HepG2 (cell line): ENCODE data around the gene CD46. TPM values are rescaled to one million over a fixed set of nuclear protein-coding genes. Genes with fewer than 3 reads are reported as not detected.

ENCODE experiments used
- ATAC-seq: fragments of 200-7000 bp; cut with Tn5 transposase; 3 replicates; pipeline ENCODE4 v1.9.1; 2020; ENCODE audit warnings: mild to moderate bottlenecking, moderate library complexity
- BruUV-seq: library from RNA; stranded (reverse); fragments of 400-500 nt; replicated peaks from 2 replicates; lab custom pipeline; 2021; lab: Mats Ljungman, UMichigan
- CTCF ChIA-PET: fragments of 300-600 bp; formaldehyde crosslinking; extraction: SDS; loops from one replicate; lab custom pipeline; 2021; ENCODE audit warnings: low total read pairs, inconsistent platforms, low intra/inter-chr PET ratio; lab: Yijun Ruan, JAX
- POLR2A ChIA-PET: fragments of 350-600 bp; sonication (Branson Sonifier 250); formaldehyde crosslinking; loops from one replicate; lab custom pipeline; 2020; ENCODE audit warnings: antibody characterized with exemption, inconsistent platforms; lab: Yijun Ruan, JAX
- DNase-seq: peaks from one replicate; pipeline ENCODE4 v3.0.0-alpha.2; 2015; ENCODE audit warnings: low spot score
- FAIRE-seq: peaks from 3 replicates; lab custom pipeline; 2011; peaks lifted over from hg19 to GRCh38; lab: Jason Lieb, UNC
- H2AFZ ChIP-seq: one replicate; pipeline ENCODE4 v1.6.1; 2011; ENCODE audit warnings: low read length, inconsistent platforms
- H3K27ac ChIP-seq: fragments of 300-600 bp; 3 replicates; pipeline ENCODE4 v1.8.0; 2011; ENCODE audit warnings: mixed run types, mild to moderate bottlenecking, mixed read lengths, low read length, inconsistent platforms; ENCODE audit not compliant: insufficient read depth; ENCODE audit errors: extremely low read length
- H3K27me3 ChIP-seq, 2 experiments: fragments of 200-600 bp in 1 of 2; 2 replicates in 1 of 2; 3 replicates in 1 of 2; pipeline versions ENCODE4 v1.6.0 to v1.8.0; 2011; ENCODE audit warnings: low read length in 2 of 2, mild to moderate bottlenecking in 2 of 2, moderate library complexity in 2 of 2, inconsistent platforms in 1 of 2; ENCODE audit not compliant: insufficient read depth in 2 of 2, control insufficient read depth in 1 of 2
- H3K36me3 ChIP-seq, 2 experiments: fragments of 200-600 bp in 1 of 2; replicated peaks in 1 of 2; 2 replicates in 1 of 2; 3 replicates in 1 of 2; pipeline versions ENCODE4 v1.5.1 to v1.8.0; 2011; ENCODE audit warnings: low read length in 2 of 2, inconsistent platforms in 1 of 2; ENCODE audit not compliant: insufficient read depth in 2 of 2, control insufficient read depth in 1 of 2
- H3K4me1 ChIP-seq: 2 replicates; pipeline ENCODE4 v1.5.1; 2012; ENCODE audit warnings: low read length, inconsistent platforms; ENCODE audit not compliant: insufficient read depth
- H3K4me2 ChIP-seq: 2 replicates; pipeline ENCODE4 v1.6.0; 2011; ENCODE audit warnings: low read depth, low read length, inconsistent platforms
- H3K4me3 ChIP-seq, 3 experiments: fragments of 200-600 bp in 1 of 3; sonication (generic), shearing (Covaris generic) in 1 of 3; replicated peaks in 1 of 3; 2 replicates each; pipeline ENCODE4 v1.5.1; 2011 to 2016; ENCODE audit warnings: low read length in 3 of 3, inconsistent platforms in 2 of 3, low read depth in 2 of 3, mild to moderate bottlenecking in 2 of 3, control low read depth in 1 of 3, mixed read lengths in 1 of 3; ENCODE audit not compliant: insufficient read depth in 1 of 3
- H3K79me2 ChIP-seq: one replicate; pipeline ENCODE4 v1.6.1; 2011; ENCODE audit warnings: low read length, inconsistent platforms; ENCODE audit not compliant: insufficient read depth
- H3K9ac ChIP-seq: 2 replicates; pipeline ENCODE4 v1.6.0; 2011; ENCODE audit warnings: mild to moderate bottlenecking, low read depth, low read length, inconsistent platforms; ENCODE audit not compliant: insufficient read depth
- H3K9me3 ChIP-seq: 2 replicates; pipeline ENCODE4 v1.5.1; 2012; ENCODE audit warnings: mild to moderate bottlenecking, low read length
- H4K20me1 ChIP-seq: 2 replicates; pipeline ENCODE4 v1.6.0; 2011; ENCODE audit warnings: inconsistent platforms, mild to moderate bottlenecking, low read length, moderate library complexity; ENCODE audit not compliant: insufficient read depth
- ARHGAP35 ChIP-seq: sonication (generic); formaldehyde crosslinking; IDR thresholded peaks from 2 replicates; pipeline ENCODE4 v1.9.0; 2022; ENCODE audit warnings: mild to moderate bottlenecking, inconsistent platforms, moderate library complexity, missing genetic modification reagents, borderline replicate concordance
- CCDC6 ChIP-seq: sonication (generic); formaldehyde crosslinking; IDR thresholded peaks from 2 replicates; pipeline ENCODE4 v1.8.1; 2022; ENCODE audit warnings: mild to moderate bottlenecking, missing genetic modification reagents, moderate library complexity
- CREM ChIP-seq, 2 experiments: sonication (generic) in 1 of 2; formaldehyde crosslinking in 1 of 2; IDR thresholded peaks; 2 replicates each; pipeline versions ENCODE4 v1.4.0 to v1.6.1; 2016 to 2020; ENCODE audit warnings: antibody characterized with exemption in 1 of 2, mild to moderate bottlenecking in 1 of 2, missing genetic modification reagents in 1 of 2
- GMEB2 ChIP-seq: IDR thresholded peaks from 2 replicates; pipeline ENCODE4 v1.6.1; 2016; ENCODE audit warnings: missing biosample characterization, missing genetic modification reagents, low read depth
- IRF9 ChIP-seq: sonication (generic); formaldehyde crosslinking; IDR thresholded peaks from 2 replicates; pipeline ENCODE4 v1.8.0; 2022; ENCODE audit warnings: missing genetic modification reagents, mild to moderate bottlenecking, borderline replicate concordance
- MLLT10 ChIP-seq: sonication (generic); formaldehyde crosslinking; IDR thresholded peaks from 2 replicates; pipeline ENCODE4 v1.4.0; 2020; ENCODE audit warnings: missing genetic modification reagents
- PLRG1 ChIP-seq: fragments of 450-650 bp; conservative IDR thresholded peaks from 2 replicates; pipeline ENCODE4 v1.6.1; 2016
- PRDM4 ChIP-seq: sonication (generic); formaldehyde crosslinking; IDR thresholded peaks from 2 replicates; pipeline ENCODE4 v1.9.0; 2021; ENCODE audit warnings: missing genetic modification reagents, borderline replicate concordance
- SAFB2 ChIP-seq: sonication (generic); formaldehyde crosslinking; IDR thresholded peaks from 2 replicates; pipeline ENCODE4 v1.5.1; 2020; ENCODE audit warnings: missing genetic modification reagents, low read depth, mild to moderate bottlenecking, borderline replicate concordance
- SCMH1 ChIP-seq: sonication (generic); formaldehyde crosslinking; IDR thresholded peaks from 2 replicates; pipeline ENCODE4 v1.9.0; 2021; ENCODE audit warnings: missing genetic modification reagents, mild to moderate bottlenecking, borderline replicate concordance
- ZFP36L1 ChIP-seq: sonication (generic); formaldehyde crosslinking; IDR thresholded peaks from 2 replicates; pipeline ENCODE4 v1.8.0; 2022; ENCODE audit warnings: mild to moderate bottlenecking, missing genetic modification reagents, moderate library complexity
- ZNF124 ChIP-seq: sonication (generic); formaldehyde crosslinking; IDR thresholded peaks from 2 replicates; pipeline ENCODE4 v1.4.0; 2020; ENCODE audit warnings: missing genetic modification reagents
- ZNF337 ChIP-seq: sonication (generic); formaldehyde crosslinking; IDR thresholded peaks from 2 replicates; pipeline ENCODE4 v1.5.1; 2020; ENCODE audit warnings: missing genetic modification reagents, low read depth, mild to moderate bottlenecking, borderline replicate concordance
- ZNF350 ChIP-seq: sonication (generic); formaldehyde crosslinking; IDR thresholded peaks from 2 replicates; pipeline ENCODE4 v1.4.0; 2020; ENCODE audit warnings: mild to moderate bottlenecking, low read depth, missing genetic modification reagents, borderline replicate concordance
- ZNF737 ChIP-seq: sonication (generic); formaldehyde crosslinking; IDR thresholded peaks from 2 replicates; pipeline ENCODE4 v1.5.0; 2020; ENCODE audit warnings: missing genetic modification reagents, mild to moderate bottlenecking, borderline replicate concordance
- ZNF746 ChIP-seq: sonication (generic); formaldehyde crosslinking; IDR thresholded peaks from 2 replicates; pipeline ENCODE4 v1.8.0; 2022; ENCODE audit warnings: mild to moderate bottlenecking, missing genetic modification reagents
- ZNF784 ChIP-seq: sonication (generic); formaldehyde crosslinking; IDR thresholded peaks from 2 replicates; pipeline ENCODE4 v1.5.1; 2020; ENCODE audit warnings: missing genetic modification reagents, mild to moderate bottlenecking, borderline replicate concordance
- ZNF883 ChIP-seq: sonication (generic); formaldehyde crosslinking; IDR thresholded peaks from 2 replicates; pipeline ENCODE4 v1.5.1; 2020; ENCODE audit warnings: mild to moderate bottlenecking, missing genetic modification reagents; ENCODE audit errors: not compliant biosample characterization
- WGBS: methylation state at CpG from one replicate; pipeline ENCODE4 v1.1.6; 2017; ENCODE audit warnings: low lambda C conversion rate; 5-methylcytosine and 5-hydroxymethylcytosine counted together
- in situ Hi-C: cut with HindIII; loops from 2 replicates; pipeline ENCODE4 v1.10.0; 2017; ENCODE audit warnings: low pct_unique_long_range_greater_than_20kb; ENCODE audit not compliant: extremely low pct_ligation_motif_present
- intact Hi-C: fragments of 100-400 bp; cut with micrococcal nuclease; formaldehyde crosslinking; loops from one replicate; pipeline ENCODE4 v1.10.0; 2022; ENCODE audit not compliant: unreplicated experiment
- polyA plus RNA-seq, 8 experiments: library from polyadenylated mRNA; depleted of rRNA in 3 of 8; stranded (reverse) in 7 of 8; unstranded in 1 of 8; fragments of >200 nt; fragmentation: Illumina TruSeq in 4 of 8; extraction: Trizol in 4 of 8; gene quantifications; 2 replicates each; pipeline versions ENCODE4 v1.2.1 to v1.2.3, GENCODE V29; 2011 to 2016; ENCODE audit warnings: low read depth in 4 of 8, missing spikeins in 1 of 8, mixed read lengths in 1 of 8; ENCODE audit not compliant: insufficient read depth in 1 of 8
- total RNA-seq, 5 experiments: library from RNA; depleted of rRNA; stranded (reverse); fragments of >200 nt; fragmentation: Illumina TruSeq; extraction: Trizol; gene quantifications; 2 replicates each; pipeline ENCODE4 v1.2.3, GENCODE V29; 2016; ENCODE audit warnings: low read depth in 1 of 5

CD46 gene
- total and polyA plus RNA-seq, 2 of the 13 experiments (the other 11 are each of a cell fraction or from before 2014, with no cell fraction given), result 130 to 277 TPM

GRCh38 chr1:207835958-207836357 is 84.1 kb downstream of the CD46 start:
- no peak overlapping the region for H2AFZ ChIP-seq
- H3K9ac ChIP-seq, result no peak overlapping the region
- H3K4me2 ChIP-seq, result no peak overlapping the region
- in situ Hi-C loops, result no loop called here
- H3K79me2 ChIP-seq, result no peaks in the 10 kb centered on the region
- peaks cover 8% of the 10 kb centered on the region; the same call in 1 of the 2 replicates for H3K4me1 ChIP-seq
- no peaks in the 10 kb centered on the region for H3K36me3 ChIP-seq
- no TSS peak for BruUV-seq
- H3K27ac ChIP-seq, result no peak overlapping the region
- no peak for TF ChIP-seq ZNF350 (CRISPR knock-in tag)
- no peak for TF ChIP-seq PLRG1
- no peak for TF ChIP-seq CCDC6 (CRISPR knock-in tag)
- TF ChIP-seq ZNF124 (CRISPR knock-in tag), result no peak
- TF ChIP-seq PRDM4 (CRISPR knock-in tag), result no peak
- no peak for TF ChIP-seq ZNF337 (CRISPR knock-in tag)
- TF ChIP-seq ZFP36L1 (CRISPR knock-in tag), result no peak
- TF ChIP-seq GMEB2 (CRISPR knock-in tag), result no peak
- no peak for TF ChIP-seq SAFB2 (CRISPR knock-in tag)
- no peak for TF ChIP-seq SCMH1 (CRISPR knock-in tag)
- TF ChIP-seq ZNF746 (CRISPR knock-in tag), result no peak
- no peak for TF ChIP-seq ZNF784 (CRISPR knock-in tag)
- TF ChIP-seq ZNF883 (CRISPR knock-in tag), result no peak
- TF ChIP-seq IRF9 (CRISPR knock-in tag), result no peak
- TF ChIP-seq MLLT10 (CRISPR knock-in tag), result no peak
- TF ChIP-seq ZNF737 (CRISPR knock-in tag), result no peak
- TF ChIP-seq CREM (IDR thresholded peaks at IDR 0.05), result no peak
- TF ChIP-seq CREM (CRISPR knock-in tag; IDR thresholded peaks at IDR 0.05), result no peak
- TF ChIP-seq ARHGAP35 (CRISPR knock-in tag), result no peak
- ChIA-PET POLR2A (no interaction called here), CTCF (no interaction called here)
- 100% methylated on average over 5 of the region's 6 CpGs for WGBS
- intact Hi-C loops, result no loop called here
- no peak for DNase-seq
- no peaks in the 10 kb centered on the region for H4K20me1 ChIP-seq
- no peaks in the 10 kb centered on the region for H3K27me3 ChIP-seq
- H3K4me3 ChIP-seq, result no peak overlapping the region
- ATAC-seq, result no peak
- FAIRE-seq, result no peak
- no peaks in the 10 kb centered on the region for H3K9me3 ChIP-seq
